Natural killer cell (primary cell): ENCODE results near the gene ITGB5. TPM values are rescaled to one million over a fixed set of nuclear protein-coding genes. Genes with fewer than 3 reads are reported as not detected.
"Not testable (repeated sequence)": the region's sequence is repeated elsewhere in the genome, so short reads cannot be mapped to it uniquely, and the experiment has no call there.

Source experiments
- ATAC-seq, 3 donors: fragments of 150-1000 bp in 2 of 3; fragments of 200-7000 bp in 1 of 3; cut with Tn5 transposase; 1 replicate in 1 of 3; 2 replicates in 2 of 3; pipeline ENCODE4 v1.10.0; 2021; ENCODE audit warnings: mild to moderate bottlenecking in 2 of 3, moderate library complexity in 2 of 3
- DNase-seq, 2 donors: peaks; one replicate each; pipeline versions ENCODE4 v3.0.0 to v3.0.0-alpha.2; 2013 to 2021; ENCODE audit warnings: mixed read lengths in 1 of 2
- H3K27ac ChIP-seq: one replicate; pipeline ENCODE4 v1.5.1; 2013; ENCODE audit warnings: mild to moderate bottlenecking, low read length
- H3K27me3 ChIP-seq: one replicate; pipeline ENCODE4 v1.6.1; 2013; ENCODE audit warnings: low read length; ENCODE audit not compliant: control insufficient read depth, insufficient read depth
- H3K36me3 ChIP-seq: one replicate; pipeline ENCODE4 v1.6.1; 2013; ENCODE audit warnings: low read length; ENCODE audit not compliant: control insufficient read depth, insufficient read depth
- H3K4me1 ChIP-seq: one replicate; pipeline ENCODE4 v1.6.1; 2013; ENCODE audit warnings: low read length; ENCODE audit not compliant: control insufficient read depth, insufficient read depth
- H3K4me3 ChIP-seq: one replicate; pipeline ENCODE4 v1.5.1; 2013; ENCODE audit warnings: low read length
- H3K9me3 ChIP-seq: one replicate; pipeline ENCODE4 v1.6.1; 2013; ENCODE audit warnings: low read length; ENCODE audit not compliant: control insufficient read depth, insufficient read depth
- H3K27ac Mint-ChIP-seq, 2 donors: one replicate each; pipeline ENCODE4 v1.8.0; 2022; ENCODE audit warnings: mild to moderate bottlenecking in 2 of 2, mixed read lengths in 2 of 2, moderate library complexity in 1 of 2
- H3K27me3 Mint-ChIP-seq, 2 donors: one replicate each; pipeline ENCODE4 v1.8.0; 2022; ENCODE audit warnings: low read depth in 2 of 2, mixed read lengths in 2 of 2
- H3K36me3 Mint-ChIP-seq: one replicate; pipeline ENCODE4 v1.8.0; 2022; ENCODE audit warnings: mixed read lengths
- H3K4me1 Mint-ChIP-seq, 2 donors: one replicate each; pipeline ENCODE4 v1.8.0; 2022; ENCODE audit warnings: mixed read lengths in 2 of 2
- H3K4me3 Mint-ChIP-seq: one replicate; pipeline ENCODE4 v1.8.0; 2022; ENCODE audit warnings: mild to moderate bottlenecking, moderate library complexity, mixed read lengths
- H3K9me3 Mint-ChIP-seq, 2 donors: one replicate each; pipeline ENCODE4 v1.8.0; 2022; ENCODE audit warnings: mixed read lengths in 2 of 2
- WGBS: methylation state at CpG from one replicate; pipeline ENCODE4 v1.1.7; 2013; ENCODE audit warnings: missing lambda C conversion rate; ENCODE audit not compliant: insufficient coverage; 5-methylcytosine and 5-hydroxymethylcytosine counted together
- intact Hi-C: fragments of 100-400 bp; cut with micrococcal nuclease; formaldehyde crosslinking; loops from one replicate; pipeline ENCODE4 v1.14.2; 2022
- total RNA-seq, 4 donors: library from RNA; stranded (reverse); fragments of 120-200 nt in 1 of 4; gene quantifications; one replicate each; pipeline versions ENCODE4 v1.2.3 to v1.2.4, GENCODE V29; 2013 to 2022
- TF ChIP-seq, protein P1 (sequence below): fragments of 200-600 bp; IDR thresholded peaks from one replicate; pipeline ENCODE4 v1.8.0; 2022; ENCODE audit warnings: antibody characterized with exemption

The ITGB5 gene
- total RNA-seq, 3 donors from 2014 or later (not counting 1 experiment from before 2014, with no cell fraction given), result 1.0 to 8.4 (median 5.4) TPM

- intact Hi-C loops, result no loop called here
- no peaks in the 10 kb centered on the region for H3K27me3 ChIP-seq
- TF ChIP-seq, protein P1, sequence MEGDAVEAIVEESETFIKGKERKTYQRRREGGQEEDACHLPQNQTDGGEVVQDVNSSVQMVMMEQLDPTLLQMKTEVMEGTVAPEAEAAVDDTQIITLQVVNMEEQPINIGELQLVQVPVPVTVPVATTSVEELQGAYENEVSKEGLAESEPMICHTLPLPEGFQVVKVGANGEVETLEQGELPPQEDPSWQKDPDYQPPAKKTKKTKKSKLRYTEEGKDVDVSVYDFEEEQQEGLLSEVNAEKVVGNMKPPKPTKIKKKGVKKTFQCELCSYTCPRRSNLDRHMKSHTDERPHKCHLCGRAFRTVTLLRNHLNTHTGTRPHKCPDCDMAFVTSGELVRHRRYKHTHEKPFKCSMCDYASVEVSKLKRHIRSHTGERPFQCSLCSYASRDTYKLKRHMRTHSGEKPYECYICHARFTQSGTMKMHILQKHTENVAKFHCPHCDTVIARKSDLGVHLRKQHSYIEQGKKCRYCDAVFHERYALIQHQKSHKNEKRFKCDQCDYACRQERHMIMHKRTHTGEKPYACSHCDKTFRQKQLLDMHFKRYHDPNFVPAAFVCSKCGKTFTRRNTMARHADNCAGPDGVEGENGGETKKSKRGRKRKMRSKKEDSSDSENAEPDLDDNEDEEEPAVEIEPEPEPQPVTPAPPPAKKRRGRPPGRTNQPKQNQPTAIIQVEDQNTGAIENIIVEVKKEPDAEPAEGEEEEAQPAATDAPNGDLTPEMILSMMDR, result no peak
- H3K4me1 ChIP-seq, result peaks cover 7% of the 10 kb centered on the region
- no peaks in the 10 kb centered on the region for H3K36me3 Mint-ChIP-seq
- no peak overlapping the region for H3K27ac Mint-ChIP-seq
- DNase-seq (no peak), ATAC-seq (no peak)
- no peak overlapping the region for H3K4me3 ChIP-seq
- peaks cover 0 to 6% of the 10 kb centered on the region in 2 donors for H3K4me1 Mint-ChIP-seq
- no peak overlapping the region for H3K27ac ChIP-seq
- 69% methylated on average over 4 of the region's 5 CpGs for WGBS
- H3K9me3 Mint-ChIP-seq, result no peaks in the 10 kb centered on the region
- H3K4me3 Mint-ChIP-seq, result no peak overlapping the region
- H3K9me3 ChIP-seq, result no peaks in the 10 kb centered on the region
- peaks cover 0 to 2% of the 10 kb centered on the region in 2 donors for H3K27me3 Mint-ChIP-seq
- H3K36me3 ChIP-seq, result no peaks in the 10 kb centered on the region
These were observed 128.1 kb downstream of the ITGB5 start for GRCh38 chr3:124758851-124759635.

- H3K9me3 Mint-ChIP-seq, DNase-seq, H3K4me3 ChIP-seq, H3K4me3 Mint-ChIP-seq, H3K27me3 ChIP-seq, H3K36me3 Mint-ChIP-seq, ATAC-seq, H3K27ac ChIP-seq, H3K27me3 Mint-ChIP-seq, H3K9me3 ChIP-seq, H3K4me1 ChIP-seq, intact Hi-C loops, H3K36me3 ChIP-seq, H3K27ac Mint-ChIP-seq, H3K4me1 Mint-ChIP-seq: not testable (repeated sequence)
- WGBS, result 86% methylated on average over 7 of the region's 7 CpGs
These were observed 129.2 kb downstream of the ITGB5 start for GRCh38 chr3:124757926-124758325.

DNA sequence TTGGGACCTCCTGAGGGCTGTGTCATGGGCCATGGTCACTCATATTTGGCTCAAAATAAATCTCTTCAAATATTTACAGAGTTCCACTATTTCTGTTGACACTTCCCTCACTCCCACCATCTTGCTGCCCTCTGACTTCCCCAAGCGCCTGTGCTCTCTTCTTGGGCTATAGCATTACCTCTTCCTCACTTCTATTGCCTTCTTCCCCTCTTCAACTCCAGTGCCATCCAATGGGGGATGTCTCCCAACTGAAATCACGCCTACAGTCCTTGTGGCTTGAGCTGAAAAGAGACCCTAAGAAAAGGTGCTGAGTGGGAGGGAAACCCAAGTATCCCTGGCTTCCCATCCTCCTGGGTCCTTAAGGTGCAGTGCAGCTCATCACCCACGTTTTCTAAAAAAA is 135.1 kb downstream of the ITGB5 start:
- Mint-ChIP-seq H3K4me3 (no peak overlapping the region), H3K9me3 (no peaks in the 10 kb centered on the region), H3K27ac (no peak overlapping the region), H3K4me1 (no peaks in the 10 kb centered on the region), H3K27me3 (peaks cover 0 to 2% of the 10 kb centered on the region in 2 donors), H3K36me3 (no peaks in the 10 kb centered on the region)
- H3K4me3 ChIP-seq, result no peak overlapping the region
- no peak for ATAC-seq
- WGBS, result 91% methylated on average over 3 of the region's 3 CpGs
- intact Hi-C loops, result no loop called here
- no peak overlapping the region for H3K27ac ChIP-seq
- no peaks in the 10 kb centered on the region for H3K36me3 ChIP-seq
- DNase-seq, result no peak
- no peaks in the 10 kb centered on the region for H3K27me3 ChIP-seq
- no peaks in the 10 kb centered on the region for H3K4me1 ChIP-seq
- TF ChIP-seq, protein P1, result no peak
- no peaks in the 10 kb centered on the region for H3K9me3 ChIP-seq

- 61% methylated on average over 3 of the region's 5 CpGs for WGBS
- H3K27ac Mint-ChIP-seq, result no peak overlapping the region
- Histone ChIP-seq H3K27ac (no peak overlapping the region), H3K4me3 (no peak overlapping the region), H3K27me3 (no peaks in the 10 kb centered on the region), H3K36me3 (peaks cover under 1% of the 10 kb centered on the region), H3K4me1 (no peaks in the 10 kb centered on the region), H3K9me3 (no peaks in the 10 kb centered on the region)
- H3K4me3 Mint-ChIP-seq, result no peak overlapping the region
- H3K36me3 Mint-ChIP-seq, result no peaks in the 10 kb centered on the region
- intact Hi-C loops, result no loop called here
- H3K4me1 Mint-ChIP-seq, result no peaks in the 10 kb centered on the region
- H3K27me3 Mint-ChIP-seq, result no peaks in the 10 kb centered on the region
- ATAC-seq, result no peak
- no peaks in the 10 kb centered on the region for H3K9me3 Mint-ChIP-seq
- TF ChIP-seq, protein P1, result no peak
- DNase-seq, result no peak
These were observed 135.7 kb downstream of the ITGB5 start for GRCh38 chr3:124751501-124751900.

DNA sequence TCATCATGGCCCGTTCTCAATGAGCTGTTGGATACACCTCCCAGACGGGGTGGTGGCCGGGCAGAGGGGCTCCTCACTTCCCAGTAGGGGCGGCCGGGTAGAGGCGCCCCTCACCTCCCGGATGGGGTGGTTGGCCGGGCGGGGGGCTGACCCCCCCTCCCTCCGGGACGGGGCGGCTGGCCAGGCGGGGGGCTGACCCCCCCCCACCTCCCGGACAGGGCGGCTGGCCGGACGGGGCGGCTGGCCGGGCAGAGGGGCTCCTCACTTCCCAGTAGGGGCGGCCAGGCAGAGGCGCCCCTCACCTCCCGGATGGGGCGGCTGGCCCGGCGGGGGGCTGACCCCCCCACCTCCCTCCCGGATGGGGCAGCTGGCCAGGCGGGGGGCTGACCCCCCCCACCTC is 137.3 kb downstream of the ITGB5 start:
- H3K27ac Mint-ChIP-seq, H3K4me3 ChIP-seq, ATAC-seq, DNase-seq, H3K27ac ChIP-seq, H3K4me1 Mint-ChIP-seq, H3K4me3 Mint-ChIP-seq, H3K9me3 Mint-ChIP-seq, H3K27me3 ChIP-seq, H3K9me3 ChIP-seq, intact Hi-C loops, H3K4me1 ChIP-seq, H3K36me3 Mint-ChIP-seq, H3K27me3 Mint-ChIP-seq: not testable (repeated sequence)
- 94% methylated on average over 5 of the region's 27 CpGs for WGBS
- peaks cover 12% of the 10 kb centered on the region for H3K36me3 ChIP-seq
